GM23248 (cell line): ENCODE data around the gene ZPLD1. TPM values are rescaled to one million over a fixed set of nuclear protein-coding genes. Genes with fewer than 3 reads are reported as not detected.

Experiments used
- DNase-seq: peaks from one replicate; pipeline ENCODE4 v3.0.0-alpha.2; 2015
- H2AFZ ChIP-seq: fragments of 200-600 bp; sonication (generic); 2 replicates; pipeline ENCODE4 v1.6.1; 2016; ENCODE audit warnings: antibody characterized with exemption
- H3F3A ChIP-seq: fragments of 200-600 bp; sonication (generic); 2 replicates; pipeline ENCODE4 v1.6.1; 2016; ENCODE audit warnings: mild to moderate bottlenecking, antibody characterized with exemption, mixed run types; ENCODE audit not compliant: insufficient read depth
- H3K27ac ChIP-seq: fragments of 200-600 bp; sonication (generic); 2 replicates; pipeline ENCODE4 v1.5.1; 2016; ENCODE audit warnings: mild to moderate bottlenecking
- H3K27me3 ChIP-seq: fragments of 200-600 bp; sonication (generic); replicated peaks from 2 replicates; pipeline ENCODE4 v1.6.1; 2016; ENCODE audit warnings: mild to moderate bottlenecking; ENCODE audit not compliant: insufficient read depth
- H3K36me3 ChIP-seq: fragments of 200-600 bp; sonication (generic); 2 replicates; pipeline ENCODE4 v1.6.1; 2016; ENCODE audit warnings: low read depth, mild to moderate bottlenecking
- H3K4me1 ChIP-seq: fragments of 200-600 bp; sonication (generic); 2 replicates; pipeline ENCODE4 v1.6.1; 2016; ENCODE audit warnings: mild to moderate bottlenecking; ENCODE audit not compliant: insufficient read depth
- H3K4me2 ChIP-seq: fragments of 200-600 bp; sonication (generic); one replicate; pipeline ENCODE4 v1.6.1; 2016; ENCODE audit warnings: mild to moderate bottlenecking; ENCODE audit not compliant: unreplicated experiment
- H3K4me3 ChIP-seq: fragments of 200-600 bp; sonication (generic); 2 replicates; pipeline ENCODE4 v1.5.1; 2016; ENCODE audit warnings: mild to moderate bottlenecking
- H3K79me2 ChIP-seq: fragments of 200-600 bp; sonication (generic); 2 replicates; pipeline ENCODE4 v1.6.1; 2016; ENCODE audit warnings: mild to moderate bottlenecking; ENCODE audit not compliant: insufficient read depth
- H3K9ac ChIP-seq: fragments of 200-600 bp; sonication (generic); 2 replicates; pipeline ENCODE4 v1.6.1; 2016; ENCODE audit warnings: mild to moderate bottlenecking
- H3K9me2 ChIP-seq: fragments of 200-600 bp; sonication (generic); 2 replicates; pipeline ENCODE4 v1.6.1; 2016; ENCODE audit warnings: mixed run types, mild to moderate bottlenecking, moderate library complexity; ENCODE audit not compliant: insufficient read depth
- H3K9me3 ChIP-seq: fragments of 200-600 bp; sonication (generic); one replicate; pipeline ENCODE4 v1.6.1; 2017; ENCODE audit warnings: low read depth
- H4K20me1 ChIP-seq: fragments of 200-600 bp; sonication (generic); 2 replicates; pipeline ENCODE4 v1.6.0; 2016; ENCODE audit not compliant: insufficient read depth
- EZH2 ChIP-seq: fragments of 200-600 bp; sonication (generic); IDR thresholded peaks from 2 replicates; pipeline ENCODE4 v1.6.1; 2018; ENCODE audit warnings: antibody characterized with exemption, mild to moderate bottlenecking; ENCODE audit not compliant: insufficient read depth, poor library complexity, severe bottlenecking
- EZH2phosphoT487 ChIP-seq: fragments of 200-600 bp; sonication (generic); IDR thresholded peaks from 2 replicates; pipeline ENCODE4 v1.6.1; 2018; ENCODE audit warnings: antibody characterized with exemption, moderate library complexity, mild to moderate bottlenecking, low read depth; ENCODE audit not compliant: insufficient read depth
- WGBS, 2 experiments: methylation state at CpG; one replicate each; pipeline ENCODE4 v1.1.6; 2015 to 2017; ENCODE audit warnings: low lambda C conversion rate in 2 of 2, low coverage in 1 of 2; ENCODE audit errors: missing lambda C conversion rate in 2 of 2; 5-methylcytosine and 5-hydroxymethylcytosine counted together
- in situ Hi-C: fragments of 300-500 bp; cut with MboI; formaldehyde crosslinking; loops from 2 replicates; pipeline ENCODE4 v1.15.0; 2020
- polyA plus RNA-seq: library from polyadenylated mRNA; unstranded; fragments of >200 nt; fragmentation: Nextera tagmentation; extraction: Ambion mirVana; gene quantifications from 2 replicates; pipeline ENCODE4 v1.2.1, GENCODE V29; 2016
- total RNA-seq: library from RNA; depleted of rRNA; stranded (reverse); fragments of >200 nt; shearing (Covaris generic); gene quantifications from 2 replicates; pipeline ENCODE4 v1.2.3, GENCODE V29; 2014

Gene ZPLD1
- total and polyA plus RNA-seq, 2 experiments from 2014 or later, result 0.22 TPM; not detected in 1

- no peak overlapping the region for H3K9ac ChIP-seq
- DNase-seq, result no peak
- H3K36me3 ChIP-seq, result no peaks in the 10 kb centered on the region
- H3F3A ChIP-seq, result no peaks in the 10 kb centered on the region
- no peaks in the 10 kb centered on the region for H4K20me1 ChIP-seq
- no peak overlapping the region for H3K4me2 ChIP-seq
- no peak overlapping the region for H2AFZ ChIP-seq
- H3K27me3 ChIP-seq, result no peaks in the 10 kb centered on the region
- no peaks in the 10 kb centered on the region for H3K79me2 ChIP-seq
- no peak overlapping the region for H3K4me3 ChIP-seq
- H3K27ac ChIP-seq, result no peak overlapping the region
- H3K9me2 ChIP-seq, result no peaks in the 10 kb centered on the region
- no peaks in the 10 kb centered on the region for H3K9me3 ChIP-seq
- 69 to 71% methylated on average over 3 of the region's 3 CpGs for WGBS, 2 experiments
- TF ChIP-seq EZH2 (no peak), EZH2phosphoT487 (no peak)
- in situ Hi-C loops, result no loop called here
- H3K4me1 ChIP-seq, result no peaks in the 10 kb centered on the region
Measured at GRCh38 chr3:102450976-102451375, 16.2 kb downstream of the ZPLD1 start.

DNA sequence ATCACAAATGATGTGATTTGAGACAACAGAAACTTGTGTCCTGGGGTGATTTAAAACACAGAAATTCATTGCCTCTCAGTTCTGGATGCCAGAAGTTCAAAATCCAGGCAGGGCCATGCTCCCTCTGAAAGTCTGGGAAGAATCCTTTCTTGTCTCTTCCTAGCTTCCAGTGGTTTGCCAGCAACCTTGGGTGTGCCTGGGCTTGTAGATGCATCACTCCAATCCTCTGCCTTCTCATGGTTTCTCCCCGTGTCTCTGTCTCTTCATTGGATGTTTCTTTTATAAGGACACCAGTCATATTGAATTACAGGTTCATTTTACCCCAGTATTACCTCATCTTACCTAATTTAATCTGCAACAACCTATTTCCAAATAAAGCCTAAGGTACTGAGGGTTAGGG lies 16.7 kb downstream of the ZPLD1 start:
- Histone ChIP-seq H3K4me3 (no peak overlapping the region), H3K36me3 (no peaks in the 10 kb centered on the region), H3K4me2 (no peak overlapping the region), H3F3A (no peaks in the 10 kb centered on the region), H3K9me2 (no peaks in the 10 kb centered on the region), H3K27ac (no peak overlapping the region), H2AFZ (no peak overlapping the region), H3K27me3 (no peaks in the 10 kb centered on the region), H3K79me2 (no peaks in the 10 kb centered on the region), H4K20me1 (no peaks in the 10 kb centered on the region), H3K4me1 (no peaks in the 10 kb centered on the region), H3K9ac (no peak overlapping the region), H3K9me3 (no peaks in the 10 kb centered on the region)
- TF ChIP-seq EZH2phosphoT487 (no peak), EZH2 (no peak)
- no peak for DNase-seq
- in situ Hi-C loops, result no loop called here
- 17 to 32% methylated on average over 1 of the region's 1 CpG for WGBS, 2 experiments

- Histone ChIP-seq H3K9me3 (no peaks in the 10 kb centered on the region), H3K27me3 (no peaks in the 10 kb centered on the region), H4K20me1 (no peaks in the 10 kb centered on the region), H3K36me3 (no peaks in the 10 kb centered on the region), H2AFZ (no peak overlapping the region), H3K9ac (no peak overlapping the region), H3K4me2 (no peak overlapping the region), H3K4me3 (no peak overlapping the region), H3K27ac (no peak overlapping the region), H3F3A (no peaks in the 10 kb centered on the region), H3K79me2 (no peaks in the 10 kb centered on the region), H3K4me1 (no peaks in the 10 kb centered on the region), H3K9me2 (no peaks in the 10 kb centered on the region)
- TF ChIP-seq EZH2phosphoT487, result no peak
- TF ChIP-seq EZH2, result no peak
- WGBS, 2 experiments, result 46 to 47% methylated on average over 3 of the region's 3 CpGs
- no peak for DNase-seq
- in situ Hi-C loops, result no loop called here
Measured at GRCh38 chr3:102454181-102454580, 19.4 kb downstream of the ZPLD1 start.

- Histone ChIP-seq H3K36me3 (no peaks in the 10 kb centered on the region), H3K27me3 (no peaks in the 10 kb centered on the region), H3K4me3 (no peak overlapping the region), H3K27ac (no peak overlapping the region), H3K9me3 (no peaks in the 10 kb centered on the region), H4K20me1 (no peaks in the 10 kb centered on the region), H3K4me1 (no peaks in the 10 kb centered on the region), H3K9me2 (no peaks in the 10 kb centered on the region), H3F3A (no peaks in the 10 kb centered on the region), H3K4me2 (no peak overlapping the region), H3K79me2 (no peaks in the 10 kb centered on the region), H2AFZ (no peak overlapping the region), H3K9ac (no peak overlapping the region)
- in situ Hi-C loops, result no loop called here
- 57 to 61% methylated on average over 2 of the region's 2 CpGs for WGBS, 2 experiments
- no peak for DNase-seq
- TF ChIP-seq EZH2phosphoT487, result no peak
- no peak for TF ChIP-seq EZH2
Measured at GRCh38 chr3:102457644-102458043, 22.8 kb downstream of the ZPLD1 start.

DNA sequence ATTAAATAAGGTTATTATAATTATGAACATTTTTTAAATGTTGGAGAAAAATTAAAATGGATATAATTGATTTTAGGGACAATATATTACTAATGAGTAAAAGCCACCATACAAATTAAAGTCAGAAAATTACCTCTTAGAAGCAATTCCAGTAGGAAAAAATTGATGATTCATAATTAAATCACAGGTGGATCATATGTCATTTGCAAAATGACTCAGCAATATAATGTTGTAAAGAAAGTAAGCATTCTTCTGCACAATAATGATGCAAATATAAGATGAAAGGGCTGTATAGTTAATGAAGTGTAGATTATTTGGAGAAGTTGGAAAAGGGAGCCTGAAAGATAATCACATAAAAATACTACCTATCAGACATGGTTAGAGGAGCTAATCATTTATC lies 25.8 kb downstream of the ZPLD1 start:
- DNase-seq, result peak; percentile 2
- Histone ChIP-seq H3K4me3 (no peak overlapping the region), H3K9me2 (no peaks in the 10 kb centered on the region), H4K20me1 (no peaks in the 10 kb centered on the region), H3K27me3 (no peaks in the 10 kb centered on the region), H3K36me3 (no peaks in the 10 kb centered on the region), H3K9ac (no peak overlapping the region), H3K9me3 (no peaks in the 10 kb centered on the region), H2AFZ (no peak overlapping the region), H3K27ac (no peak overlapping the region), H3K79me2 (no peaks in the 10 kb centered on the region), H3K4me1 (no peaks in the 10 kb centered on the region), H3K4me2 (no peak overlapping the region), H3F3A (no peaks in the 10 kb centered on the region)
- TF ChIP-seq EZH2phosphoT487 (no peak), EZH2 (no peak)
- in situ Hi-C loops, result no loop called here
